Measurements from ENCODE around the gene FGD6. TPM values are rescaled to one million over a fixed set of nuclear protein-coding genes. Genes with fewer than 3 reads are reported as not detected.

The FGD6 gene
- total RNA-seq, 2 experiments from 2014 or later: 1.5 TPM

- Histone ChIP-seq H3K4me3 (ENCODE audit: low read length) (no peak overlapping the region), H3K9me3 (ENCODE audit: control insufficient read depth in 1 of 2, insufficient read depth in 1 of 2, low read length in 2 of 2) (no peaks in the 10 kb centered on the region), H3K27ac (ENCODE audit: low read depth in 1 of 2, low read length in 2 of 2) (no peak overlapping the region), H3K4me1 (ENCODE audit: insufficient read depth, low read length) (no peaks in the 10 kb centered on the region), H3K27me3 (ENCODE audit: control insufficient read depth in 1 of 2, insufficient read depth in 2 of 2, low read length in 2 of 2) (no peaks in the 10 kb centered on the region), H3K36me3 (ENCODE audit: insufficient read depth, low read length) (no peaks in the 10 kb centered on the region)
- Mint-ChIP-seq H3K36me3 (ENCODE audit: low read depth) (no peaks in the 10 kb centered on the region), H3K4me3 (no peak overlapping the region), H3K27ac (no peak overlapping the region), H3K27me3 (no peaks in the 10 kb centered on the region), H3K9me3 (no peaks in the 10 kb centered on the region), H3K4me1 (ENCODE audit: low read depth) (no peaks in the 10 kb centered on the region)
- no peak for DNase-seq
- POLR2A ChIA-PET: no interaction called here
- intact Hi-C loops (cut with DNase I, micrococcal nuclease): no loop called here
- ATAC-seq (ENCODE audit: poor library complexity): no peak
- CTCF ChIA-PET: no interaction called here
- no peak for TF ChIP-seq CTCF (IDR thresholded peaks at IDR 0.05)
Measured at GRCh38 chr12:95187865-95188415, 29.3 kb downstream of the FGD6 start.

- Mint-ChIP-seq H3K4me1 (ENCODE audit: low read depth) (no peaks in the 10 kb centered on the region), H3K4me3 (no peak overlapping the region), H3K9me3 (no peaks in the 10 kb centered on the region), H3K36me3 (ENCODE audit: low read depth) (no peaks in the 10 kb centered on the region), H3K27me3 (no peaks in the 10 kb centered on the region), H3K27ac (no peak overlapping the region)
- no peaks in the 10 kb centered on the region for H3K27me3 ChIP-seq (ENCODE audit: control insufficient read depth in 1 of 2, insufficient read depth in 2 of 2, low read length in 2 of 2)
- H3K4me1 ChIP-seq (ENCODE audit: insufficient read depth, low read length): no peaks in the 10 kb centered on the region
- H3K36me3 ChIP-seq (ENCODE audit: insufficient read depth, low read length): no peaks in the 10 kb centered on the region
- ATAC-seq (ENCODE audit: poor library complexity): no peak
- no peak overlapping the region for H3K27ac ChIP-seq (ENCODE audit: low read depth in 1 of 2, low read length in 2 of 2)
- ChIA-PET POLR2A (no interaction called here), CTCF (no interaction called here)
- no peak for TF ChIP-seq CTCF (IDR thresholded peaks at IDR 0.05)
- no peaks in the 10 kb centered on the region for H3K9me3 ChIP-seq (ENCODE audit: control insufficient read depth in 1 of 2, insufficient read depth in 1 of 2, low read length in 2 of 2)
- intact Hi-C loops (cut with DNase I, micrococcal nuclease): no loop called here
- H3K4me3 ChIP-seq (ENCODE audit: low read length): no peak overlapping the region
- DNase-seq: no peak
Measured at GRCh38 chr12:95185854-95186253, 31.4 kb downstream of the FGD6 start.

GRCh38 chr12:95185072-95185471 is 32.2 kb downstream of the FGD6 start:
- no peak for ATAC-seq (ENCODE audit: poor library complexity)
- Mint-ChIP-seq H3K27me3 (no peaks in the 10 kb centered on the region), H3K4me1 (ENCODE audit: low read depth) (no peaks in the 10 kb centered on the region), H3K36me3 (ENCODE audit: low read depth) (no peaks in the 10 kb centered on the region), H3K27ac (no peak overlapping the region), H3K4me3 (no peak overlapping the region), H3K9me3 (no peaks in the 10 kb centered on the region)
- H3K36me3 ChIP-seq (ENCODE audit: insufficient read depth, low read length): no peaks in the 10 kb centered on the region
- ChIA-PET CTCF (no interaction called here), POLR2A (no interaction called here)
- no peak overlapping the region for H3K27ac ChIP-seq (ENCODE audit: low read depth in 1 of 2, low read length in 2 of 2)
- no peaks in the 10 kb centered on the region for H3K27me3 ChIP-seq (ENCODE audit: control insufficient read depth in 1 of 2, insufficient read depth in 2 of 2, low read length in 2 of 2)
- intact Hi-C loops (cut with DNase I, micrococcal nuclease): no loop called here
- no peak overlapping the region for H3K4me3 ChIP-seq (ENCODE audit: low read length)
- no peak for DNase-seq
- TF ChIP-seq CTCF (IDR thresholded peaks at IDR 0.05): no peak
- H3K9me3 ChIP-seq (ENCODE audit: control insufficient read depth in 1 of 2, insufficient read depth in 1 of 2, low read length in 2 of 2): no peaks in the 10 kb centered on the region
- H3K4me1 ChIP-seq (ENCODE audit: insufficient read depth, low read length): no peaks in the 10 kb centered on the region
